T1000 (cell line): ENCODE data around the gene MICU1.
"Not testable (repeated sequence)": the region's sequence is repeated elsewhere in the genome, so short reads cannot be mapped to it uniquely, and the experiment has no call there.

ENCODE experiments used
- DNase-seq: peaks from one replicate; lab custom pipeline; 2025; ENCODE audit warnings: mixed read lengths; lab: John Stamatoyannopoulos, UW

MICU1 gene

GRCh38 chr10:72557362-72557761, 68.5 kb downstream of the MICU1 start:
- DNase-seq = no peak

- DNase-seq = no peak
Observed at GRCh38 chr10:72552857-72553256, 73.0 kb downstream of the MICU1 start.

- DNase-seq = no peak
Observed at GRCh38 chr10:72550239-72550638, 75.6 kb downstream of the MICU1 start.

GRCh38 chr10:72545546-72545945, 80.3 kb downstream of the MICU1 start:
- DNase-seq = no peak

GRCh38 chr10:72543855-72544254, 82.0 kb downstream of the MICU1 start:
- DNase-seq = not testable (repeated sequence)

GRCh38 chr10:72542396-72542815, 83.5 kb downstream of the MICU1 start:
- no peak for DNase-seq

- no peak for DNase-seq
Observed at GRCh38 chr10:72541337-72541736, 84.5 kb downstream of the MICU1 start.

- no peak for DNase-seq
Observed at GRCh38 chr10:72540193-72540807, 85.6 kb downstream of the MICU1 start.

- no peak for DNase-seq
Observed at GRCh38 chr10:72539137-72539536, 86.7 kb downstream of the MICU1 start.

GRCh38 chr10:72525689-72526088, 100.2 kb downstream of the MICU1 start:
- DNase-seq = no peak

GRCh38 chr10:72525277-72525676, 100.6 kb downstream of the MICU1 start:
- no peak for DNase-seq

GRCh38 chr10:72524489-72524888, 101.4 kb downstream of the MICU1 start:
- no peak for DNase-seq

- no peak for DNase-seq
Observed at GRCh38 chr10:72523932-72524396, 101.9 kb downstream of the MICU1 start.

- no peak for DNase-seq
Observed at GRCh38 chr10:72523062-72523461, 102.8 kb downstream of the MICU1 start.

- DNase-seq = no peak
Observed at GRCh38 chr10:72517244-72517643, 108.6 kb downstream of the MICU1 start.

GRCh38 chr10:72515455-72515854, 110.4 kb downstream of the MICU1 start:
- DNase-seq = no peak

GRCh38 chr10:72513910-72514309, 112.0 kb downstream of the MICU1 start:
- no peak for DNase-seq

- no peak for DNase-seq
Observed at GRCh38 chr10:72511459-72511858, 114.4 kb downstream of the MICU1 start.

- no peak for DNase-seq
Observed at GRCh38 chr10:72509941-72510340, 115.9 kb downstream of the MICU1 start.

- DNase-seq = no peak
Observed at GRCh38 chr10:72509206-72509799, 116.6 kb downstream of the MICU1 start.

- DNase-seq = no peak
Observed at GRCh38 chr10:72508033-72508432, 117.8 kb downstream of the MICU1 start.

GRCh38 chr10:72506474-72506873, 119.4 kb downstream of the MICU1 start:
- no peak for DNase-seq

- DNase-seq = no peak
Observed at GRCh38 chr10:72505435-72505834, 120.4 kb downstream of the MICU1 start.
